GM12878 (cell line): ENCODE results near the gene TXNIP. TPM values are rescaled to one million over a fixed set of nuclear protein-coding genes. Genes with fewer than 3 reads are reported as not detected.

Source experiments
- CHD2 ChIP-seq: IDR thresholded peaks from 2 replicates; pipeline ENCODE4 v1.6.1; 2011; ENCODE audit warnings: low read depth, low read length, improper control_type of control experiment, borderline replicate concordance
- CUX1 ChIP-seq: IDR thresholded peaks from 2 replicates; pipeline ENCODE4 v1.6.1; 2012; ENCODE audit warnings: improper control_type of control experiment, low read depth, low read length; ENCODE audit not compliant: insufficient replicate concordance
- MEF2A ChIP-seq: IDR thresholded peaks from 2 replicates; pipeline ENCODE4 v1.6.1; 2011; ENCODE audit warnings: low read depth, mild to moderate bottlenecking, low read length, moderate library complexity; ENCODE audit not compliant: insufficient read depth
- POU2F2 ChIP-seq: IDR thresholded peaks from 3 replicates; pipeline ENCODE4 v1.6.1; 2011; ENCODE audit warnings: low read depth, mild to moderate bottlenecking, low read length, borderline replicate concordance
- RB1 ChIP-seq: fragments of 450-650 bp; formaldehyde crosslinking; IDR thresholded peaks from 2 replicates; pipeline ENCODE4 v1.6.1; 2017; ENCODE audit warnings: mild to moderate bottlenecking, borderline replicate concordance
- REST ChIP-seq: IDR thresholded peaks from 2 replicates; pipeline ENCODE4 v1.6.1; 2012; ENCODE audit warnings: mild to moderate bottlenecking, low read depth, low read length
- SMAD5 ChIP-seq: IDR thresholded peaks from 2 replicates; pipeline ENCODE4 v1.6.1; 2016; ENCODE audit warnings: antibody characterized with exemption, low read depth
- STAT1 ChIP-seq: fragments of 450-650 bp; conservative IDR thresholded peaks from 2 replicates; pipeline ENCODE4 v1.6.1; 2014; ENCODE audit warnings: antibody characterized with exemption, mild to moderate bottlenecking
- TBL1XR1 ChIP-seq: IDR thresholded peaks from 2 replicates; pipeline ENCODE4 v1.6.1; 2012; ENCODE audit warnings: low read depth, low read length, improper control_type of control experiment
- ZBTB40 ChIP-seq: fragments of 450-650 bp; IDR thresholded peaks from 2 replicates; pipeline ENCODE4 v1.6.1; 2016; ENCODE audit warnings: mild to moderate bottlenecking, moderate library complexity, borderline replicate concordance
- ZNF592 ChIP-seq: fragments of 450-650 bp; IDR thresholded peaks from 2 replicates; pipeline ENCODE4 v1.6.1; 2017; ENCODE audit warnings: mild to moderate bottlenecking, moderate library complexity
- polyA plus RNA-seq, 11 experiments: library from polyadenylated mRNA; depleted of rRNA in 4 of 11; unstranded in 6 of 11; stranded (reverse) in 5 of 11; fragments of >200 nt; fragmentation: Nextera tagmentation in 4 of 11; fragmentation: Illumina TruSeq in 1 of 11; extraction: Ambion mirVana in 4 of 11; extraction: Trizol in 1 of 11; gene quantifications; 1 replicate in 1 of 11; 2 replicates in 10 of 11; pipeline versions ENCODE4 v1.2.1 to v1.2.3, GENCODE V29; 2011 to 2016; ENCODE audit warnings: inconsistent platforms in 2 of 11, missing spikeins in 2 of 11, low read depth in 1 of 11
- total RNA-seq, 4 experiments: library from RNA; depleted of rRNA in 3 of 4; stranded (reverse); fragments of >200 nt in 3 of 4; fragmentation: Illumina TruSeq in 1 of 4; extraction: Trizol in 1 of 4; gene quantifications; 2 replicates each; pipeline versions ENCODE4 v1.2.1 to v1.2.3, GENCODE V29; 2013 to 2021

The TXNIP gene
- total and polyA plus RNA-seq, 10 of the 15 experiments (the other 5 are each of a cell fraction or from before 2014, with no cell fraction given), result 48.7 to 133 (median 107) TPM

GRCh38 chr1:146036965-146037646 is 40.7 kb upstream of the TXNIP start (continued):
- TF ChIP-seq CUX1, result peak; percentile 35
- peak; percentile 77; the same call in 1 of the 2 replicates for TF ChIP-seq STAT1
- no peak for TF ChIP-seq SMAD5
- no peak for TF ChIP-seq ZNF592
- TF ChIP-seq MEF2A, result no peak
- TF ChIP-seq ZBTB40, result peak; percentile 80
- peak; percentile 63 for TF ChIP-seq TBL1XR1
- TF ChIP-seq CHD2, result no peak
- no peak for TF ChIP-seq REST
- TF ChIP-seq RB1, result peak; percentile 69; the same call in 1 of the 2 replicates
- 0 out of 3 replicates have a peak, but pooled peaks have one; percentile 7 for TF ChIP-seq POU2F2
